Left lung (tissue), 10 donors: ENCODE data around the gene CYP27A1. TPM values are rescaled to one million over a fixed set of nuclear protein-coding genes. Genes with fewer than 3 reads are reported as not detected.

Experiments used
- ATAC-seq: fragments of 200-7000 bp; cut with Tn5 transposase; one replicate; pipeline ENCODE4 v1.9.1; 2020; ENCODE audit warnings: moderate library complexity
- DNase-seq, 4 donors: peaks; one replicate each; pipeline ENCODE4 v3.0.0-alpha.2; 2013 to 2020
- H3K27ac ChIP-seq, 2 donors: fragments of 200-600 bp; sonication (generic) in 1 of 2; one replicate each; pipeline versions ENCODE4 v1.5.0 to v1.8.0; 2020 to 2021
- H3K27me3 ChIP-seq, 2 donors: fragments of 200-600 bp; sonication (generic) in 1 of 2; one replicate each; pipeline versions ENCODE4 v1.5.0 to v1.8.0; 2020 to 2021
- H3K36me3 ChIP-seq, 2 donors: fragments of 200-600 bp; sonication (generic) in 1 of 2; one replicate each; pipeline versions ENCODE4 v1.5.0 to v1.8.0; 2020 to 2021
- H3K4me1 ChIP-seq, 2 donors: fragments of 200-600 bp; one replicate each; pipeline ENCODE4 v1.8.0; 2021
- H3K4me3 ChIP-seq, 2 donors: fragments of 200-600 bp; sonication (generic) in 1 of 2; one replicate each; pipeline versions ENCODE4 v1.5.0 to v1.8.0; 2020 to 2021; ENCODE audit warnings: mild to moderate bottlenecking in 1 of 2
- H3K9me3 ChIP-seq, 2 donors: fragments of 200-600 bp; sonication (generic) in 1 of 2; one replicate each; pipeline versions ENCODE4 v1.5.0 to v1.8.0; 2020 to 2021
- CTCF ChIP-seq, 2 donors: fragments of 200-600 bp; sonication (generic) in 1 of 2; IDR thresholded peaks; one replicate each; pipeline versions ENCODE4 v1.5.0 to v1.8.0; 2021; ENCODE audit warnings: antibody characterized with exemption in 2 of 2
- intact Hi-C, 2 donors: fragments of 100-400 bp; cut with DNase I; formaldehyde crosslinking; loops; one replicate each; pipeline versions ENCODE4 v1.11.2 to v1.14.2; 2022
- polyA plus RNA-seq, 6 donors: library from polyadenylated mRNA; unstranded; fragments of 120-200 nt; gene quantifications; one replicate each; pipeline ENCODE4 v1.2.1, GENCODE V29; 2013; ENCODE audit not compliant: insufficient read length in 6 of 6
- total RNA-seq, 2 donors: library from RNA; stranded (reverse); fragmentation: NEBNext Ultra II Directional; extraction: Animal tissue kit (Norgen Biotek cat#: 25700); gene quantifications; one replicate each; pipeline ENCODE4 v1.2.1, GENCODE V29; 2021
- donor health status: DM: no; HTN: yes; CAD: no.
- donor health status: DM: no; HTN: no; CAD: no.

The CYP27A1 gene
- total and polyA plus RNA-seq, 8 donors, result 24.3 to 95.9 (median 30.7) TPM

- Histone ChIP-seq H3K27me3 (no peaks in the 10 kb centered on the region), H3K27ac (no peak overlapping the region)
- ATAC-seq, result peak; percentile 46
Measured at GRCh38 chr2:218814540-218815243, 32.7 kb downstream of the CYP27A1 start.

GRCh38 chr2:218815244-218815637, 33.3 kb downstream of the CYP27A1 start:
- Histone ChIP-seq H3K36me3 (peaks cover 0 to 42% of the 10 kb centered on the region in 2 donors), H3K27me3 (no peaks in the 10 kb centered on the region), H3K4me1 (peaks cover 0 to 6% of the 10 kb centered on the region in 2 donors), H3K9me3 (no peaks in the 10 kb centered on the region), H3K4me3 (no peak overlapping the region), H3K27ac (no peak overlapping the region)
- ATAC-seq (no peak), DNase-seq (no peak)
- intact Hi-C loops, result no loop called here
- TF ChIP-seq CTCF (IDR thresholded peaks at IDR 0.05), result no peak

More at GRCh38 chr2:218814540-218815243, 32.7 kb downstream of the CYP27A1 start:
- Histone ChIP-seq H3K9me3 (no peaks in the 10 kb centered on the region), H3K4me1 (peaks cover 0 to 6% of the 10 kb centered on the region in 2 donors), H3K36me3 (peaks cover 0 to 42% of the 10 kb centered on the region in 2 donors), H3K4me3 (no peak overlapping the region)
- intact Hi-C loops, result no loop called here
- TF ChIP-seq CTCF (IDR thresholded peaks at IDR 0.05), result no peak
- no peak for DNase-seq

- intact Hi-C loops, result no loop called here
- H3K36me3 ChIP-seq, result peaks cover 0 to 42% of the 10 kb centered on the region in 2 donors
Measured at GRCh38 chr2:218815649-218816048, 33.7 kb downstream of the CYP27A1 start.

GRCh38 chr2:218816561-218817011, 34.6 kb downstream of the CYP27A1 start:
- H3K4me3 ChIP-seq, result no peak overlapping the region
- TF ChIP-seq CTCF (IDR thresholded peaks at IDR 0.05), result no peak
- H3K9me3 ChIP-seq, result no peaks in the 10 kb centered on the region
- ATAC-seq, result no peak
- DNase-seq, result no peak
- no peak overlapping the region for H3K27ac ChIP-seq
- intact Hi-C loops, result no loop called here
- no peaks in the 10 kb centered on the region for H3K27me3 ChIP-seq
- peaks cover 0 to 42% of the 10 kb centered on the region in 2 donors for H3K36me3 ChIP-seq
- peaks cover 0 to 9% of the 10 kb centered on the region in 2 donors for H3K4me1 ChIP-seq

More at GRCh38 chr2:218815649-218816048, 33.7 kb downstream of the CYP27A1 start:
- no peak for TF ChIP-seq CTCF (IDR thresholded peaks at IDR 0.05)
- ATAC-seq, result no peak
- H3K27ac ChIP-seq, result no peak overlapping the region
- no peak overlapping the region for H3K4me3 ChIP-seq
- no peaks in the 10 kb centered on the region for H3K9me3 ChIP-seq
- H3K27me3 ChIP-seq, result no peaks in the 10 kb centered on the region
- no peak for DNase-seq
- H3K4me1 ChIP-seq, result peaks cover 0 to 6% of the 10 kb centered on the region in 2 donors

- H3K27ac ChIP-seq, result no peak overlapping the region
- H3K4me1 ChIP-seq, result peaks cover 0 to 3% of the 10 kb centered on the region in 2 donors
- no peaks in the 10 kb centered on the region for H3K27me3 ChIP-seq
- no peak overlapping the region for H3K4me3 ChIP-seq
- ATAC-seq (no peak), DNase-seq (no peak)
- H3K36me3 ChIP-seq, result peaks cover 0 to 20% of the 10 kb centered on the region in 2 donors
- intact Hi-C loops, result no loop called here
- no peaks in the 10 kb centered on the region for H3K9me3 ChIP-seq
- no peak for TF ChIP-seq CTCF (IDR thresholded peaks at IDR 0.05)
Measured at GRCh38 chr2:218819093-218819492, 37.1 kb downstream of the CYP27A1 start.
